Bronchial epithelial cell (primary cell): ENCODE measurements around the gene CAPZA3. TPM values are rescaled to one million over a fixed set of nuclear protein-coding genes. Genes with fewer than 3 reads are reported as not detected.

Source experiments
- DNase-seq: peaks from one replicate; pipeline ENCODE4 v3.0.0-alpha.2; 2010; ENCODE audit warnings: low read depth
- FAIRE-seq: peaks from 2 replicates; lab custom pipeline; 2011; peaks lifted over from hg19 to GRCh38; lab: Jason Lieb, UNC
- H3K27me3 ChIP-seq: 2 replicates; pipeline ENCODE4 v1.5.1; 2011; ENCODE audit warnings: low read length; ENCODE audit not compliant: control insufficient read depth, insufficient read depth
- H3K36me3 ChIP-seq: 2 replicates; pipeline ENCODE4 v1.5.1; 2011; ENCODE audit warnings: low read length; ENCODE audit not compliant: control insufficient read depth, insufficient read depth
- H3K4me3 ChIP-seq: 2 replicates; pipeline ENCODE4 v1.5.1; 2011; ENCODE audit warnings: mild to moderate bottlenecking, low read depth, low read length, control low read depth
- CTCF ChIP-seq: IDR thresholded peaks from 2 replicates; pipeline ENCODE4 v1.5.1; 2011; ENCODE audit warnings: mild to moderate bottlenecking, moderate library complexity, low read length, control low read depth, inconsistent platforms; ENCODE audit not compliant: insufficient read depth, severe bottlenecking
- total RNA-seq: library from RNA; depleted of rRNA; stranded (reverse); fragments of >200 nt; gene quantifications from 2 replicates; pipeline ENCODE4 v1.2.1, GENCODE V29; 2014

The CAPZA3 gene
- total RNA-seq, 1 donor from 2014 or later = not detected

- peak; percentile 23 for DNase-seq
- no peaks in the 10 kb centered on the region for H3K27me3 ChIP-seq
- H3K4me3 ChIP-seq = no peak overlapping the region
- TF ChIP-seq CTCF = no peak
- no peak for FAIRE-seq
- no peaks in the 10 kb centered on the region for H3K36me3 ChIP-seq
Measured at GRCh38 chr12:18750085-18750484, 12.2 kb downstream of the CAPZA3 start.

- no peak for TF ChIP-seq CTCF
- H3K4me3 ChIP-seq = no peak overlapping the region
- FAIRE-seq (no peak), DNase-seq (no peak)
- H3K36me3 ChIP-seq = no peaks in the 10 kb centered on the region
- H3K27me3 ChIP-seq = no peaks in the 10 kb centered on the region
Measured at GRCh38 chr12:18751866-18752265, 13.9 kb downstream of the CAPZA3 start.

GRCh38 chr12:18752280-18752920 is 14.5 kb downstream of the CAPZA3 start:
- H3K36me3 ChIP-seq = no peaks in the 10 kb centered on the region
- H3K4me3 ChIP-seq = no peak overlapping the region
- peak; percentile 10 for DNase-seq
- H3K27me3 ChIP-seq = no peaks in the 10 kb centered on the region
- no peak for FAIRE-seq
- no peak for TF ChIP-seq CTCF

GRCh38 chr12:18752947-18753346 is 15.0 kb downstream of the CAPZA3 start:
- DNase-seq (no peak), FAIRE-seq (no peak)
- Histone ChIP-seq H3K36me3 (no peaks in the 10 kb centered on the region), H3K27me3 (no peaks in the 10 kb centered on the region), H3K4me3 (no peak overlapping the region)
- no peak for TF ChIP-seq CTCF

- Histone ChIP-seq H3K4me3 (no peak overlapping the region), H3K36me3 (no peaks in the 10 kb centered on the region), H3K27me3 (no peaks in the 10 kb centered on the region)
- DNase-seq = no peak
- no peak for TF ChIP-seq CTCF
- peak; percentile 43 for FAIRE-seq
Measured at GRCh38 chr12:18753481-18754123, 15.7 kb downstream of the CAPZA3 start.
